Trophoblast cell (in vitro differentiated cells and primary cell): ENCODE measurements around the gene RMRP.
"Not testable (repeated sequence)": the region's sequence is repeated elsewhere in the genome, so short reads cannot be mapped to it uniquely, and the experiment has no call there.

Experiments
- DNase-seq, 2 donors: peaks; one replicate each; pipeline ENCODE4 v3.0.0-alpha.2; 2016
- H2AFZ ChIP-seq: 2 replicates; pipeline ENCODE4 v1.6.1; 2013; ENCODE audit warnings: low read length, moderate library complexity, mild to moderate bottlenecking; ENCODE audit not compliant: insufficient read depth, poor library complexity
- H2AK5ac ChIP-seq: 2 replicates; pipeline ENCODE4 v1.6.1; 2013; ENCODE audit warnings: mild to moderate bottlenecking, low read length
- H2BK120ac ChIP-seq: 2 replicates; pipeline ENCODE4 v1.6.1; 2013; ENCODE audit warnings: low read length, mild to moderate bottlenecking, moderate library complexity; ENCODE audit not compliant: insufficient read depth, poor library complexity
- H2BK12ac ChIP-seq: 2 replicates; pipeline ENCODE4 v1.6.1; 2013; ENCODE audit warnings: mild to moderate bottlenecking, low read length, moderate library complexity
- H2BK5ac ChIP-seq: 2 replicates; pipeline ENCODE4 v1.6.1; 2013; ENCODE audit warnings: low read length, low read depth, moderate library complexity, mild to moderate bottlenecking; ENCODE audit not compliant: poor library complexity
- H3K14ac ChIP-seq: 2 replicates; pipeline ENCODE4 v1.6.1; 2013; ENCODE audit warnings: mild to moderate bottlenecking, low read length
- H3K18ac ChIP-seq: 2 replicates; pipeline ENCODE4 v1.6.1; 2013; ENCODE audit warnings: mild to moderate bottlenecking, low read length
- H3K23ac ChIP-seq: 2 replicates; pipeline ENCODE4 v1.6.1; 2013; ENCODE audit warnings: low read length
- H3K27ac ChIP-seq: 2 replicates; pipeline ENCODE4 v1.5.1; 2013; ENCODE audit warnings: low read depth, mild to moderate bottlenecking, inconsistent platforms, low read length, moderate library complexity
- H3K27me3 ChIP-seq: 2 replicates; pipeline ENCODE4 v1.6.1; 2013; ENCODE audit warnings: inconsistent platforms, mild to moderate bottlenecking, low read length, moderate library complexity; ENCODE audit not compliant: insufficient read depth
- H3K36me3 ChIP-seq, 2 experiments: 1 replicate in 1 of 2; 2 replicates in 1 of 2; pipeline ENCODE4 v1.6.1; 2013; ENCODE audit warnings: low read length in 2 of 2, mild to moderate bottlenecking in 2 of 2, moderate library complexity in 1 of 2; ENCODE audit not compliant: insufficient read depth in 2 of 2, control insufficient read depth in 1 of 2
- H3K4ac ChIP-seq: 2 replicates; pipeline ENCODE4 v1.6.1; 2013; ENCODE audit warnings: low read depth, mild to moderate bottlenecking, low read length, moderate library complexity
- H3K4me1 ChIP-seq, 2 experiments: 1 replicate in 1 of 2; 2 replicates in 1 of 2; pipeline ENCODE4 v1.6.1; 2013; ENCODE audit warnings: low read length in 2 of 2, mild to moderate bottlenecking in 2 of 2, moderate library complexity in 1 of 2; ENCODE audit not compliant: insufficient read depth in 2 of 2, control insufficient read depth in 1 of 2
- H3K4me2 ChIP-seq: 2 replicates; pipeline ENCODE4 v1.6.1; 2013; ENCODE audit warnings: inconsistent platforms, mild to moderate bottlenecking, low read length, moderate library complexity
- H3K4me3 ChIP-seq: 2 replicates; pipeline ENCODE4 v1.5.1; 2013; ENCODE audit warnings: mild to moderate bottlenecking, low read depth, low read length, inconsistent platforms
- H3K79me1 ChIP-seq: one replicate; pipeline ENCODE4 v1.6.1; 2013; ENCODE audit warnings: low read length
- H3K79me2 ChIP-seq: 2 replicates; pipeline ENCODE4 v1.6.1; 2013; ENCODE audit warnings: low read length, mild to moderate bottlenecking; ENCODE audit not compliant: control insufficient read depth, insufficient read depth, poor library complexity
- H3K9ac ChIP-seq: 2 replicates; pipeline ENCODE4 v1.6.1; 2013; ENCODE audit warnings: mild to moderate bottlenecking, low read length
- H3K9me3 ChIP-seq: 2 replicates; pipeline ENCODE4 v1.6.1; 2013; ENCODE audit warnings: low read depth, mild to moderate bottlenecking, control low read depth, inconsistent platforms, low read length; ENCODE audit not compliant: insufficient read depth
- H4K12ac ChIP-seq: 2 replicates; pipeline ENCODE4 v1.6.1; 2013; ENCODE audit warnings: low read depth, mild to moderate bottlenecking, low read length, moderate library complexity
- H4K8ac ChIP-seq: 2 replicates; pipeline ENCODE4 v1.6.1; 2013; ENCODE audit warnings: low read depth, mild to moderate bottlenecking, low read length, moderate library complexity
- H4K91ac ChIP-seq: one replicate; pipeline ENCODE4 v1.6.1; 2013; ENCODE audit warnings: low read depth, mild to moderate bottlenecking, low read length, moderate library complexity
- WGBS: extraction: QIAGEN DNeasy Blood & Tissue Kit; methylation state at CpG from one replicate; pipeline ENCODE4 v1.1.7; 2013; ENCODE audit warnings: missing lambda C conversion rate; ENCODE audit not compliant: insufficient read length, insufficient coverage; ENCODE audit errors: extremely low coverage; 5-methylcytosine and 5-hydroxymethylcytosine counted together

Gene RMRP

DNA sequence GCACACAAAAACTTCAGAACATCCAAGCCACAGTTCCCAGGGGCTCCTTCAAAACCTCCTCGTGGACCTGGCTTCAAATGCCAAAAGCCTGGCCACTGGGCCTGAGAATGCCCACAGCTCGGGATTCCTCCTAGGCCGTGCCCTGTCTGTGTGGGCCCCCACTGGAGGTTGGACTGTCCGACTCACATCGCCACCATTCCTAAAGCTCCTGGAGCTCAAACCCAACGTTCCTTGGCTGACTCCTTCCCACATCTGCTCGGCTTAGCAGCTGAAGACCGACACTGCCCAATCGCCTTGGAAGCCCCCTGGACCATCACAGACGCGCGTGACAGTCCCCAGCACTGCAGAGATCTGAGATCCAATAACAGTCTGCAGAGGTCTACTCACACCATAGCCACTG is 14.8 kb downstream of the RMRP start:
- H3K14ac ChIP-seq, result no peak overlapping the region
- no peak overlapping the region for H3K4me2 ChIP-seq
- no peak overlapping the region for H4K12ac ChIP-seq
- no CpG with 5 or more reads among the region's 12 CpGs for WGBS
- H3K36me3 ChIP-seq, result no peaks in the 10 kb centered on the region
- no peak overlapping the region for H2BK120ac ChIP-seq
- H3K4me1 ChIP-seq, result peaks cover 0 to 10% of the 10 kb centered on the region in 2 experiments
- H2AFZ ChIP-seq, result no peak overlapping the region
- no peak overlapping the region for H3K23ac ChIP-seq
- H3K79me1 ChIP-seq, result peaks cover 9% of the 10 kb centered on the region
- no peak overlapping the region for H2BK5ac ChIP-seq
- H2AK5ac ChIP-seq, result no peak overlapping the region
- no peaks in the 10 kb centered on the region for H3K27me3 ChIP-seq
- no peak overlapping the region for H2BK12ac ChIP-seq
- H3K4ac ChIP-seq, result no peak overlapping the region
- no peak overlapping the region for H3K27ac ChIP-seq
- no peak overlapping the region for H4K8ac ChIP-seq
- peaks cover 2% of the 10 kb centered on the region for H3K79me2 ChIP-seq
- H3K9me3 ChIP-seq, result peaks cover 2% of the 10 kb centered on the region
- H4K91ac ChIP-seq, result no peak overlapping the region
- H3K4me3 ChIP-seq, result no peak overlapping the region
- DNase-seq, result no peak
- no peak overlapping the region for H3K18ac ChIP-seq
- no peak overlapping the region for H3K9ac ChIP-seq

DNA sequence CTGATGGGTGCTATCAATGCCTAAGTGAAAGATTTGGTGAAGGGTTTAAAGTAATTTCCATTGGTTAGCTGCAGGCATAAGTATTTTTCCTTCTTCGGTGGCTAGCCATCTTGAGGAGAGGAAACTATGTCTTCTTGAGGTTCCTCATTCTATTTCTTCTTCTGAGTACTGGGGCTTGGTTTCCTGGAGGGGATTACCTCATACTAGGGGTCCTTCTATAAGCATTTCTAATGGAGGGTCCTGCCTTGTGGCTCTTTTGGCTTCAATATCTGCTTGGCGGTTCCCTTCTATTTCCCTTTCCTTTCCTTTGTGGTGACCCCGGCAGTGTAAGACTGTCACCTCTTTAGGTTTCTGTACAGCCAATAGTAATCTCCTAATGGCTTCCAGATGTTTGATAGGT is 16.3 kb downstream of the RMRP start:
- DNase-seq, H3K18ac ChIP-seq, H3K79me2 ChIP-seq, H2AFZ ChIP-seq, H3K9ac ChIP-seq, H3K4me2 ChIP-seq, H2BK12ac ChIP-seq, H2BK5ac ChIP-seq, H3K23ac ChIP-seq, H4K12ac ChIP-seq, H2BK120ac ChIP-seq, H4K91ac ChIP-seq, H4K8ac ChIP-seq, H3K36me3 ChIP-seq, H3K27ac ChIP-seq, H3K4ac ChIP-seq, H2AK5ac ChIP-seq, H3K4me3 ChIP-seq, H3K14ac ChIP-seq, H3K79me1 ChIP-seq, H3K4me1 ChIP-seq, H3K27me3 ChIP-seq, H3K9me3 ChIP-seq: not testable (repeated sequence)
- no CpG with 5 or more reads among the region's 3 CpGs for WGBS

- not testable (repeated sequence) for H3K18ac ChIP-seq, H3K14ac ChIP-seq, H3K27me3 ChIP-seq, H3K79me1 ChIP-seq, H2BK12ac ChIP-seq, H4K91ac ChIP-seq, H3K79me2 ChIP-seq, H2BK120ac ChIP-seq, H4K8ac ChIP-seq, H2AK5ac ChIP-seq, H2AFZ ChIP-seq, H3K4me1 ChIP-seq, H3K4ac ChIP-seq, H2BK5ac ChIP-seq, H3K4me3 ChIP-seq, H3K9me3 ChIP-seq, H4K12ac ChIP-seq, DNase-seq, H3K36me3 ChIP-seq, H3K9ac ChIP-seq, H3K4me2 ChIP-seq, H3K27ac ChIP-seq, H3K23ac ChIP-seq
- WGBS, result no CpG with 5 or more reads among the region's 15 CpGs
These were observed 17.4 kb downstream of the RMRP start for GRCh38 chr9:35640431-35640830.

DNA sequence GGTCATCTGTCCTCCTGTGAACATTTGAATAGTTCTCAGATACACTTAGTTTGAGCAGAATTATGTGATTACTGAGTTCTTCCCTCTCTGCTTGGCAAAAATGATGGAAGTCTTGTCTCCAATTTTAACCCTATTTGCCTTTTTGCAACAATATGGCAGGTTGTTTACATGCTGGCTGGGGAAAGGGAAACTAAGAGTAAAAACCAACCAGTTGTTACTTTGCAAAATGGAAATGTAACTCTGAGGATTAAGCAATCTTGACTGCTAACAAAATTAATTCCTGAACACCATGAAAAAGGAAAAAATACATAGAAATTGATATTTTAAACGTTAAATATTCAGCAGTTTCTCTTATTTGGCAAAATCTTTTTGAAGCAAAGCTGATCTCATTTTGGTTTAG is 18.2 kb downstream of the RMRP start:
- Histone ChIP-seq H2AFZ (no peak overlapping the region), H3K4me1 (no peaks in the 10 kb centered on the region), H3K27me3 (no peaks in the 10 kb centered on the region), H4K8ac (no peak overlapping the region), H3K79me1 (no peaks in the 10 kb centered on the region), H3K36me3 (no peaks in the 10 kb centered on the region), H3K4ac (no peak overlapping the region), H3K4me3 (no peak overlapping the region), H3K18ac (no peak overlapping the region), H2AK5ac (no peak overlapping the region), H4K91ac (no peak overlapping the region), H4K12ac (no peak overlapping the region), H3K9ac (no peak overlapping the region), H3K14ac (no peak overlapping the region), H3K27ac (no peak overlapping the region), H2BK12ac (no peak overlapping the region), H2BK5ac (no peak overlapping the region), H3K9me3 (peaks cover 2% of the 10 kb centered on the region), H3K4me2 (no peak overlapping the region), H2BK120ac (no peak overlapping the region), H3K23ac (no peak overlapping the region), H3K79me2 (no peaks in the 10 kb centered on the region)
- no peak for DNase-seq
- no CpG with 5 or more reads among the region's 1 CpG for WGBS
